ENCODE measurements around the gene PLPPR3.
"Not testable (repeated sequence)": the region's sequence is repeated elsewhere in the genome, so short reads cannot be mapped to it uniquely, and the experiment has no call there.

PLPPR3 gene

GRCh38 chr19:827710-828321, 6.1 kb upstream of the PLPPR3 start, which contains the start of gene AZU1:
TSS of gene AZU1 (plus strand) at chr19:827837. CDS start at chr19:827847, 10 bp downstream.
- Histone ChIP-seq H3K36me3 (replicated peaks) (no peaks in the 10 kb centered on the region), H3K4me1 (no peaks in the 10 kb centered on the region), H3K9me3 (no peaks in the 10 kb centered on the region), H3K27me3 (ENCODE audit: low read depth) (no peaks in the 10 kb centered on the region), H3K4me3 (no peak within 1 kb of the TSS)
- no peak for DNase-seq (ENCODE audit: low spot score in 2 of 2)
- in situ Hi-C loops (cut with MboI; ENCODE audit: low sequenced_read_pairs), result no loop called here

GRCh38 chr19:827314-827709, 5.6 kb upstream of the PLPPR3 start:
- in situ Hi-C loops (cut with MboI; ENCODE audit: low sequenced_read_pairs), result no loop called here
- DNase-seq (ENCODE audit: low spot score in 2 of 2), result no peak
- no peak overlapping the region for H3K4me3 ChIP-seq

DNA sequence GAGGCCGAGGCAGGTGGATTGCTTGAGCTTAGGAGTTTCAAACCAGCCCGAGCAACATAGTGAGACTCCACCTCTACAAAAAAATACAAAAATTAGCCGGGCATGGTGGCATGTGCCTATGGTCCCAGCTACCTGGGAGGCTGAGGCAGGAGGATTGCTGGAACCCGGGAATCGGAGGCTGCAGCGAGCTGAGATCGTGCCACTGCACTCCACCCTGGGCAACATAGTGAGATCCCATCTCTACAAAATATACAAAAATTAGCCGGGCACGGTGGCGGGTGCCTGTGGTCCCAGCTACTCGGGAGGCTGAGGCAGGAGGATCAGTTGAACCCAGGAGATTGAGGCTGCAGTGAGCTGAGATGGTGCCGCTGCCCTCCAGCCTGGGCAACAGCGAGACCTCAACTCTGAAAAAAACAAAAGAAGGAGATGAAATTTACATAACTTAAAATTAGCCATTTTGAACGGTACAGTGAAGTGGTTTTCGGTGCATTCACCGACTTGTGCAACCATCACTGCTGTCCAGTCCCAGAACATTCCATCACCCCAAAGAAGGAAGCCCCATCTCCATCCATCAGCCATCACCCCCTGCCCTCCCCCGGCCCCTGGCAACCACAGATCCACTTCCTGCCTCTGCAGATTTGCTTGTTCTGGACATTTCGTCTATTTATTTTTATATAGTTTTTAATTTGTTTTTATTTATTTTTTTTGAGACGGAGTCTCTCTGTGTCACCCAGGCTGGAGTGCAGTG, 4.3 kb upstream of the PLPPR3 start:
- no peaks in the 10 kb centered on the region for H3K9me3 ChIP-seq
- DNase-seq (ENCODE audit: low spot score in 2 of 2), result no peak
- H3K4me3 ChIP-seq, result no peak overlapping the region
- in situ Hi-C loops (cut with MboI; ENCODE audit: low sequenced_read_pairs), result no loop called here
- H3K27me3 ChIP-seq (ENCODE audit: low read depth), result no peaks in the 10 kb centered on the region
- H3K36me3 ChIP-seq (replicated peaks), result no peaks in the 10 kb centered on the region
- H3K4me1 ChIP-seq, result no peaks in the 10 kb centered on the region

More at GRCh38 chr19:827314-827709, 5.6 kb upstream of the PLPPR3 start:
- Histone ChIP-seq H3K4me1 (no peaks in the 10 kb centered on the region), H3K36me3 (replicated peaks) (no peaks in the 10 kb centered on the region), H3K9me3 (no peaks in the 10 kb centered on the region), H3K27me3 (ENCODE audit: low read depth) (no peaks in the 10 kb centered on the region)

GRCh38 chr19:824885-825284, 3.1 kb upstream of the PLPPR3 start:
- H3K27me3 ChIP-seq (ENCODE audit: low read depth), result no peaks in the 10 kb centered on the region
- in situ Hi-C loops (cut with MboI; ENCODE audit: low sequenced_read_pairs), result no loop called here
- H3K36me3 ChIP-seq (replicated peaks), result no peaks in the 10 kb centered on the region
- H3K9me3 ChIP-seq, result no peaks in the 10 kb centered on the region
- DNase-seq (ENCODE audit: low spot score in 2 of 2), result no peak
- no peak overlapping the region for H3K4me3 ChIP-seq
- no peaks in the 10 kb centered on the region for H3K4me1 ChIP-seq

- Histone ChIP-seq H3K27me3 (ENCODE audit: low read depth) (no peaks in the 10 kb centered on the region), H3K36me3 (replicated peaks) (no peaks in the 10 kb centered on the region), H3K4me3 (no peak overlapping the region), H3K9me3 (no peaks in the 10 kb centered on the region), H3K4me1 (no peaks in the 10 kb centered on the region)
- DNase-seq (ENCODE audit: low spot score in 2 of 2), result no peak
- in situ Hi-C loops (cut with MboI; ENCODE audit: low sequenced_read_pairs), result no loop called here
Observed at GRCh38 chr19:823565-824121, 1.9 kb upstream of the PLPPR3 start.

GRCh38 chr19:821231-821824, 427 bp downstream of the PLPPR3 start:
- peak overlapping the region; percentile 42 for H3K4me3 ChIP-seq
- H3K36me3 ChIP-seq (replicated peaks), result no peaks in the 10 kb centered on the region

DNA sequence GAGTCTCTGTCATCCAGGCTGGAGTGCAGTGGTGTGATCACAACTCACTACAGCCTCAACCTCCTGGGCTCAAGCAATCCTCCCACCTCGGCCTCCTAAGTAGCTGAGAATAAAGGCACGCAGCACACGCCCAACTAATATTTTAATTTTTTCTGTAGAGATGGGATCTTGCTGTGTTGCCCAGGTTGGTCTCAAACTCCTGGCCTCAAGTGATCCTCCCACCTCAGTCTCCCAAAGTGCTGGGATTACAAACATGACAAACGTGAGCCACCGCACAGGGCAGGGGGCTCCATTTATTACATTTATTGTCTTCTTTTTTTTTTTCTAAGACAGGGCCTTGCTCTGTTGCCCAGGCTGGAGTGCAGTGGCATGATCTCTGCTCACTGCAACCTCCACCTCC, 1.5 kb downstream of the PLPPR3 start:
- H3K4me1 ChIP-seq; DNase-seq (ENCODE audit: low spot score in 2 of 2); H3K9me3 ChIP-seq; H3K36me3 ChIP-seq (replicated peaks); H3K4me3 ChIP-seq; in situ Hi-C loops (cut with MboI; ENCODE audit: low sequenced_read_pairs); H3K27me3 ChIP-seq (ENCODE audit: low read depth): not testable (repeated sequence)

More at GRCh38 chr19:821231-821824, 427 bp downstream of the PLPPR3 start:
- Histone ChIP-seq H3K27me3 (ENCODE audit: low read depth) (no peaks in the 10 kb centered on the region), H3K9me3 (no peaks in the 10 kb centered on the region), H3K4me1 (no peaks in the 10 kb centered on the region)
- peak in 1 of 2 experiments; percentile 68 for DNase-seq (ENCODE audit: low spot score in 2 of 2)
- in situ Hi-C loops (cut with MboI; ENCODE audit: low sequenced_read_pairs), result no loop called here

DNA sequence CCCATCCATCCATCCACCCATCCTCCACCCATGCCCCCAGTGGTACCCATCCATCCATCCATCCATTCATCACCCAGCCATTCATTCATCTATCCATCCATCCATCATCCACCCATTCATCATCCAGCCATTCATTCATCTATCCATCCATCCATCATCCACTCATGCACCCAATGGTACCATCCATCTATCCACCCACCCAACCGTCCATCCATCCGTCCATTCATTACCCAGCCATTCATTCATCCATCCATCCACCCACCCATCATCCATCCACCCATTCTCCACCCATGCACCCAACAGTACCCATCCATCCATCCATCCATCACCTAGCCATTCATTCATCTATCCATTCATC, 5.3 kb downstream of the PLPPR3 start:
- no peak for DNase-seq (ENCODE audit: low spot score in 2 of 2)
- in situ Hi-C loops (cut with MboI; ENCODE audit: low sequenced_read_pairs), result no loop called here
- Histone ChIP-seq H3K4me3 (no peak overlapping the region), H3K9me3 (no peaks in the 10 kb centered on the region), H3K4me1 (no peaks in the 10 kb centered on the region), H3K27me3 (ENCODE audit: low read depth) (no peaks in the 10 kb centered on the region), H3K36me3 (replicated peaks) (peaks cover 21% of the 10 kb centered on the region)

DNA sequence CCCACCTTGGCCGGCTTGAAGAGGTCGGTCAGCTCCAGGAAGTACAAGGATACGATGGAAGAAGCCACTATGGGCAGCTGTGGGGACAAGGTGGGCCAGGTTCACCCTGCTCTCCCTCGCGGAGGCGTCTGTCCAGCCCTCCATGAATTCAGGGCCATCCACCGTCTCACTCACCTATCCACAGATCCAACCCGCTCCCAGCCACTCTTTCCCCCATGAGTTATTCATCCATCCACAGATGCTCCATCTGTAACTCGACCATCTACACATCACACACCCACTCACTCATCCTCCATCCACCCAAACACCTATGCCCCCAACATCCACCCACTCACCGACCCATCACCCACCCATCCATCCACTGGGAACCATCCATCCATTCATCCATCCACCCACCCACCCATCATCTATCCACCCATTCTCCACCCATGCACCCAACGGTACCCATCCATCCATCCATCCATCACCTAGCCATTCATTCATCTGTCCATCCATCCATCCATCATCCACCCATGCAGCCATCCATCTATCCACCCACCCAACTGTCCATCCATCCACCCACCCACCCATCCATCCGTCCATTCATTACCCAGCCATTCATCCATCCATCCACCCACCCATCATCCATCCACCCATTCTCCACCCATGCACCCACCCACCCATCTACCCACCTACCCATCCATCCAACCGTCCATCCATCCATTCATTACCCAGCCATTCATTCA, 5.8 kb downstream of the PLPPR3 start:
- Histone ChIP-seq H3K36me3 (replicated peaks) (peaks cover 26% of the 10 kb centered on the region), H3K27me3 (ENCODE audit: low read depth) (no peaks in the 10 kb centered on the region), H3K4me1 (no peaks in the 10 kb centered on the region), H3K4me3 (no peak overlapping the region), H3K9me3 (no peaks in the 10 kb centered on the region)
- in situ Hi-C loops (cut with MboI; ENCODE audit: low sequenced_read_pairs), result no loop called here
- no peak for DNase-seq (ENCODE audit: low spot score in 2 of 2)

GRCh38 chr19:815079-815774, 6.5 kb downstream of the PLPPR3 start:
- H3K4me3 ChIP-seq, result no peak overlapping the region
- DNase-seq (ENCODE audit: low spot score in 2 of 2), result no peak
- peaks cover 33% of the 10 kb centered on the region for H3K36me3 ChIP-seq (replicated peaks)
- H3K27me3 ChIP-seq (ENCODE audit: low read depth), result no peaks in the 10 kb centered on the region
- in situ Hi-C loops (cut with MboI; ENCODE audit: low sequenced_read_pairs), result no loop called here
- no peaks in the 10 kb centered on the region for H3K4me1 ChIP-seq
- no peaks in the 10 kb centered on the region for H3K9me3 ChIP-seq

DNA sequence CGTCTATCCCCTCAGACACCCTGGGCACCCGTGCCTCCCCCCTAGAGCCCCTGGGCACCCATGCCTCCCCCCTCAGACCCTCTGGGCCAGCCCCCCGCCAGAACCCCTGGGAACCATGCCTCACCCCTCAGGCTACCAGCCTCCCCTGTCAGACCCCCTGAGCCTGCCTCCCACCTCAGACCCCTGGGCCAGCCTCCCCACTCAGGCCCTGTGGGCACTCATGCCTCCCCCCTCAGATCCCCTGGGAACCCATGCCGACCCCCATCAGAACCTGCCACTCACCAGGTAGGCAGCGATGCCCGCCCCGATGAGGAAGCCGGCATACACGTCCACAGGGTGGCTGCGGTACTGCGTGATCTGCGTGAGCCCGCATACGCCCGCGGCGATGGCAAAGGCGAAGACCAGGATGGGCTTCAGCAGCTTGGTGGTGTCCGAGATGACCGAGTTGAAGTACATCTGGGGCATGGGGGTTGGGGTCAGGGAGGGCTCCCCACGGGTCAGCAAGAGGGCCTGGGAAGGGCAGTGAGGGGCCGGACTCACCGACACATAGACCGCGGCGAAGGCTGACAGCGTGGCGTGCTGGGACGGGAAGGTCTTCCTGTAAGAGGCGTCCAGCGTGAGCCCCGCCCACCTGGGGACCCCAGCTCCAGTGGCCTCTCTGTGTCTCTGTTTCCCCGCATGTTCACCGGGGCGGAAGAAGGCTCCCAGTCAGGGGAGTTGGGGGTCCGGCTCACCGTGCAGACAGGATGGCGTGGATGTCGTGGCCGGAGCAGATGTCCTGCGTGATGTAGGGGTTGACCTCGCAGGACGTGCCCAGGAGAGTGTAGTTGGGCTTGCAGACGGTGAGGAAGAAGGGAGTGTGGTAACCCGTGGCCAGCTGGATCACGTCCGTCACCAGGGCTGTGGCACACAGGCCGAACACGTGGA, 7.3 kb downstream of the PLPPR3 start:
- H3K4me1 ChIP-seq, result no peaks in the 10 kb centered on the region
- no peaks in the 10 kb centered on the region for H3K9me3 ChIP-seq
- DNase-seq (ENCODE audit: low spot score in 2 of 2), result no peak
- H3K27me3 ChIP-seq (ENCODE audit: low read depth), result no peaks in the 10 kb centered on the region
- H3K36me3 ChIP-seq (replicated peaks), result peaks cover 42% of the 10 kb centered on the region
- H3K4me3 ChIP-seq, result no peak overlapping the region
- in situ Hi-C loops (cut with MboI; ENCODE audit: low sequenced_read_pairs), result no loop called here

- in situ Hi-C loops (cut with MboI; ENCODE audit: low sequenced_read_pairs), result no loop called here
- DNase-seq (ENCODE audit: low spot score in 2 of 2), result no peak
- no peaks in the 10 kb centered on the region for H3K4me1 ChIP-seq
- H3K4me3 ChIP-seq, result no peak overlapping the region
- H3K9me3 ChIP-seq, result no peaks in the 10 kb centered on the region
- peaks cover 51% of the 10 kb centered on the region for H3K36me3 ChIP-seq (replicated peaks)
- H3K27me3 ChIP-seq (ENCODE audit: low read depth), result no peaks in the 10 kb centered on the region
Observed at GRCh38 chr19:813219-814151, 8.3 kb downstream of the PLPPR3 start.
